CD8-positive, alpha-beta memory T cell (primary cell): ENCODE measurements around the gene SORCS2. TPM values are rescaled to one million over a fixed set of nuclear protein-coding genes. Genes with fewer than 3 reads are reported as not detected.

ENCODE experiments used
- CTCF ChIA-PET: fragments of 350-600 bp; sonication (Branson Sonifier 250); formaldehyde crosslinking; loops from one replicate; lab custom pipeline; 2021; ENCODE audit warnings: antibody characterized with exemption; lab: Charles Lee
- POLR2A ChIA-PET: fragments of 350-600 bp; sonication (Branson Sonifier 250); formaldehyde crosslinking; loops from one replicate; lab custom pipeline; 2021; ENCODE audit warnings: antibody characterized with exemption; lab: Charles Lee
- DNase-seq, 5 donors: peaks; one replicate each; pipeline versions ENCODE4 v3.0.0 to v3.0.0-alpha.2; 2020 to 2022; ENCODE audit warnings: mixed read lengths in 1 of 5
- H3K27ac ChIP-seq: one replicate; pipeline ENCODE4 v1.7.0; 2013; ENCODE audit warnings: low read depth, mild to moderate bottlenecking, low read length, moderate library complexity
- H3K27me3 ChIP-seq: 2 replicates; pipeline ENCODE4 v1.7.0; 2013; ENCODE audit warnings: low read length, mild to moderate bottlenecking; ENCODE audit not compliant: insufficient read depth, poor library complexity, severe bottlenecking
- H3K36me3 ChIP-seq: 2 replicates; pipeline ENCODE4 v1.7.0; 2013; ENCODE audit warnings: mild to moderate bottlenecking, low read length, moderate library complexity; ENCODE audit not compliant: insufficient read depth
- H3K4me1 ChIP-seq: 2 replicates; pipeline ENCODE4 v1.7.0; 2013; ENCODE audit warnings: mild to moderate bottlenecking, low read length, moderate library complexity; ENCODE audit not compliant: insufficient read depth
- H3K4me3 ChIP-seq: 2 replicates; pipeline ENCODE4 v1.7.0; 2013; ENCODE audit warnings: mild to moderate bottlenecking, low read length
- H3K9me3 ChIP-seq: 2 replicates; pipeline ENCODE4 v1.7.0; 2013; ENCODE audit warnings: mild to moderate bottlenecking, low read length
- H3K27ac Mint-ChIP-seq, 8 donors: one replicate each; pipeline ENCODE4 v1.8.0; 2020 to 2021; ENCODE audit warnings: mixed read lengths in 8 of 8, mild to moderate bottlenecking in 6 of 8, inconsistent platforms in 3 of 8, moderate library complexity in 3 of 8
- H3K27me3 Mint-ChIP-seq, 2 donors: one replicate each; pipeline ENCODE4 v1.8.0; 2020 to 2021; ENCODE audit warnings: mixed read lengths in 2 of 2, mild to moderate bottlenecking in 1 of 2, moderate library complexity in 1 of 2
- H3K36me3 Mint-ChIP-seq, 3 donors: one replicate each; pipeline ENCODE4 v1.8.0; 2020 to 2021; ENCODE audit warnings: mixed read lengths in 3 of 3, inconsistent platforms in 1 of 3, mild to moderate bottlenecking in 1 of 3
- H3K4me1 Mint-ChIP-seq, 3 donors: one replicate each; pipeline ENCODE4 v1.8.0; 2020 to 2021; ENCODE audit warnings: mixed read lengths in 3 of 3, inconsistent platforms in 1 of 3, mild to moderate bottlenecking in 1 of 3
- H3K4me3 Mint-ChIP-seq, 7 donors: one replicate each; pipeline ENCODE4 v1.8.0; 2020 to 2021; ENCODE audit warnings: mixed read lengths in 7 of 7, mild to moderate bottlenecking in 6 of 7, moderate library complexity in 4 of 7, inconsistent platforms in 2 of 7
- H3K9me3 Mint-ChIP-seq, 5 donors: one replicate each; pipeline ENCODE4 v1.8.0; 2020 to 2022; ENCODE audit warnings: mixed read lengths in 5 of 5, mild to moderate bottlenecking in 3 of 5, moderate library complexity in 2 of 5, inconsistent platforms in 1 of 5
- polyA plus RNA-seq: library from polyadenylated mRNA; unstranded; fragments of 300-500 nt; fragmentation: Illumina TruSeq; gene quantifications from one replicate; pipeline ENCODE4 v1.2.3, GENCODE V29; 2021
- total RNA-seq, 2 experiments: library from RNA; stranded (reverse); gene quantifications; one replicate each; pipeline ENCODE4 v1.2.3, GENCODE V29; 2021

SORCS2 gene
- total and polyA plus RNA-seq, 3 experiments from 2014 or later = not detected

DNA sequence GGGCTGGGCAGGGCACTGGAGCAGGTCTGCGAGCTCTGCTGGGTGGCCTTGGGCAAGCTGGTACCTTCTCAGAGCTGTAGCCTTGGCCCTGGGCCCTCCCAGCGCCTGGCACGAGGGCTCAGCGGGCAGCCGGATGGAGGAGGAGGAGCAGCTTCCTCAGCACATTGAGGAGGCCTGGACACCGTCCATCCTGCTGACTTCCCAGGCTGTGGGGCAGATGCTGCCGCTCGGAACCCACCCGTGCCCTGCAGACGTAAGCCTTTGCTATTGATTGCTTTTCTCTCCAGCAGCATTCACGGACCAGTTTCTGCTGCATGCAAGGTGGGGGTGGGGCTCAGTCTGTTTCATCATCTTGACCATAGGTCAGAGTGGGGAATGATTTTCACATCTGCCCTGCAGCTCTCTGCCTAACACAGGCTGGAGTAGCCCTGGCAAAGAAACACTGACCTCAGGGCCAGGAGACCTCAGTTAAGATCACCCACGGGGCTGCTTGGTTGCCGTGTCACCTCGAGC lies 323.1 kb downstream of the SORCS2 start:
- DNase-seq = no peak
- Histone ChIP-seq H3K27me3 (no peaks in the 10 kb centered on the region), H3K4me1 (no peaks in the 10 kb centered on the region), H3K4me3 (no peak overlapping the region), H3K36me3 (no peaks in the 10 kb centered on the region), H3K9me3 (no peaks in the 10 kb centered on the region), H3K27ac (no peak overlapping the region)
- no peak overlapping the region for H3K4me3 Mint-ChIP-seq
- ChIA-PET CTCF (no interaction called here), POLR2A (no interaction called here)
- H3K27ac Mint-ChIP-seq = no peak overlapping the region
- no peaks in the 10 kb centered on the region for H3K36me3 Mint-ChIP-seq
- no peaks in the 10 kb centered on the region for H3K9me3 Mint-ChIP-seq
- H3K4me1 Mint-ChIP-seq = no peaks in the 10 kb centered on the region
- H3K27me3 Mint-ChIP-seq = peaks cover 10 to 14% of the 10 kb centered on the region in 2 donors

DNA sequence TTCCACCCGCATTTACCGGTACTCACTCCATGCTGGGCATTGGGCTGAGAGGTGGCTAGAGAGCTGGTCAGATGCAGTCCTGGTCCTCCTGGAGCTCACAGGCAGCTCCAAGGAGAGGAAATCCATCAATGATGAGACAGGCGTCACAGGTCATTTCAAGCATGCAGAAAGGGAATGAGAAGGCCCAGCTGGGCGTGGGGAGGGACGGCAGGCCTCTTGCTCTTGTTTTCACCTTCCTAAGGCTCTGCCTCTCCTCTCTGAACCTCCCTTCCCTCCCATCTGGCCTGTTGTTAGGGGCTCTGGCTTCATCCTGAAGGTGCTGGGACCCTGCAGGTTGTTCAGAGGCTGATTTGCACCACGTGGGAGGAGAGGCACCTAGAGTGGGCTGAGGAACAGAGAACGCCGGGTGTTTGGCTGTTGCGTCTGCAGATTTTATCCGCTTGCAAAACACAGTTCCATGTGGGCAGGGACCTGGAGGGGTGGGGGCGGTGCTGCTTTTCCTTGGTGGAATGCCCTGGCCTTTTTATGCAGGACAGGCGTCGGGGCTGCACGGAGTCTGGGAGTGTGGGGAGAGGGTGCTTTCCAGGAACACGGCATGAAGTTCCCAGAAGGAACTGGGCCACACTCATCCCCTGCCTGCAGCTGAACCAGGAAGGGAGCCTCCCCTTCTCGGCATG lies 323.9 kb downstream of the SORCS2 start:
- DNase-seq = no peak
- H3K27ac Mint-ChIP-seq = peak overlapping the region in 1 of 8 donors; percentile 61
- no peak overlapping the region for H3K4me3 Mint-ChIP-seq
- Histone ChIP-seq H3K27ac (no peak overlapping the region), H3K9me3 (no peaks in the 10 kb centered on the region), H3K4me3 (no peak overlapping the region), H3K4me1 (no peaks in the 10 kb centered on the region), H3K27me3 (peaks cover 3% of the 10 kb centered on the region), H3K36me3 (no peaks in the 10 kb centered on the region)
- no peaks in the 10 kb centered on the region for H3K4me1 Mint-ChIP-seq
- peaks cover 10 to 14% of the 10 kb centered on the region in 2 donors for H3K27me3 Mint-ChIP-seq
- no peaks in the 10 kb centered on the region for H3K9me3 Mint-ChIP-seq
- POLR2A ChIA-PET = no interaction called here
- no peaks in the 10 kb centered on the region for H3K36me3 Mint-ChIP-seq
- CTCF ChIA-PET = no interaction called here

DNA sequence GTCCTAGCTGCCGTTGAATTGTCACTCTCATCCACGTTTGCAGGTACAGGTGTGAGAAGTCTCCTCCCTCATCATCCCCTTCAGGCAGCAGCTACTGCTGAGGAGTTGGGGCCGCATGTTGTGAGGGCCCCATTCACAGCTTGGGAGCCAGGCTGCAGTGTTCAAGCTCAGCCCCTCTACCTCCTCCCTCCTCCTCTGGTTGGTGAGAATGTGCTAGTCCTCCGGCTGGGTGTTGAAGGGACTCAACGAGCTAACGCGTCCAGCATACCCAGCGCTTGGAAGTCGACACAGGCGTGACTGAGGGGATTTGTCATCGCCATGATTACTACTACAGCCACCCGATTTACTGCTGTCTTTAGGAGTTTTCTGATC lies 324.4 kb downstream of the SORCS2 start:
- H3K4me3 Mint-ChIP-seq = no peak overlapping the region
- Histone ChIP-seq H3K9me3 (no peaks in the 10 kb centered on the region), H3K4me3 (no peak overlapping the region), H3K27ac (no peak overlapping the region), H3K36me3 (no peaks in the 10 kb centered on the region), H3K4me1 (no peaks in the 10 kb centered on the region), H3K27me3 (peaks cover 3% of the 10 kb centered on the region)
- H3K27ac Mint-ChIP-seq = peak overlapping the region in 1 of 8 donors; percentile 47
- H3K36me3 Mint-ChIP-seq = no peaks in the 10 kb centered on the region
- no peak for DNase-seq
- ChIA-PET POLR2A (no interaction called here), CTCF (no interaction called here)
- peaks cover 13 to 17% of the 10 kb centered on the region in 2 donors for H3K27me3 Mint-ChIP-seq
- no peaks in the 10 kb centered on the region for H3K9me3 Mint-ChIP-seq
- no peaks in the 10 kb centered on the region for H3K4me1 Mint-ChIP-seq

DNA sequence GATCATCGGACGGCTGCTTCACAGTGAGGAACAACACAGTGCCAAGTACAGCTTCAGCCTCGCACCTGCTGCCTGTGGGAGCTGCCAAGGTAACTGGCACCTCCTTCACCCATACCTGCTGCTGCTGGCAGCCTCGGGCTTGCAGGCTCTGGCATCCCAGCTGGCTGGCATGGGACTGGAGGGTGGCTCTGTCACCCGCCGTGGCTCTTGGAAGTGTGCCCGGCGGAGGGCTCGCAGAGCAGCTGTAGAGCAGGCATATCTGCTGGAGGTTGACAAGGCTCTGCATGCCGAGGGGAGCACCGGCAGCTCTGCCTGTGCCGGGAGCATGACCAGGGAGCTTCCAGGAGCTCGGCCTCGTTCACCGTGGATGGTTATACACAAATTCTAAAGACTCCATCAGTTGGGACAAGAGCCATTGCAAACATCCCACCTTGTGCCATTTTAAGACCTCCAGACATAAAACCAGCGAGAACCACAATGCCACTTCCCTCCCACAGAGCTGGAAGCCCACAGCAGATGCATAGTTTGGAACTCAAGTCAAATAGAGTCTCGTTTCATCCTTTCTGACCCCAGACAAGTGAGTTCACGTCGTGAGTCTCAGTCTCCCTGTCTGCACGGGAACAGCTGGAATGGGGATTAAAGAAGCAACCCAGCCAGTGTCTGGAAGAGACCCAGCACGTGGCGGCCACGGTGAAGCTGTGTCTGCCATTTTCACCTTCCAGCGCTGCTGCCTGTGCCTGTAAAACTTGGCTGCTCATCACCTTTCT lies 326.7 kb downstream of the SORCS2 start:
- H3K27ac Mint-ChIP-seq = no peak overlapping the region
- H3K4me3 ChIP-seq = no peak overlapping the region
- no peaks in the 10 kb centered on the region for H3K36me3 ChIP-seq
- POLR2A ChIA-PET = no interaction called here
- H3K27me3 Mint-ChIP-seq = peaks cover 12 to 28% of the 10 kb centered on the region in 2 donors
- peaks cover 3% of the 10 kb centered on the region for H3K27me3 ChIP-seq
- no peaks in the 10 kb centered on the region for H3K9me3 Mint-ChIP-seq
- H3K9me3 ChIP-seq = no peaks in the 10 kb centered on the region
- H3K36me3 Mint-ChIP-seq = no peaks in the 10 kb centered on the region
- H3K4me3 Mint-ChIP-seq = no peak overlapping the region
- CTCF ChIA-PET = no interaction called here
- H3K4me1 Mint-ChIP-seq = peaks cover 2 to 5% (median 4%) of the 10 kb centered on the region in 3 donors
- no peak overlapping the region for H3K27ac ChIP-seq
- H3K4me1 ChIP-seq = peaks cover 6% of the 10 kb centered on the region
- DNase-seq = no peak

DNA sequence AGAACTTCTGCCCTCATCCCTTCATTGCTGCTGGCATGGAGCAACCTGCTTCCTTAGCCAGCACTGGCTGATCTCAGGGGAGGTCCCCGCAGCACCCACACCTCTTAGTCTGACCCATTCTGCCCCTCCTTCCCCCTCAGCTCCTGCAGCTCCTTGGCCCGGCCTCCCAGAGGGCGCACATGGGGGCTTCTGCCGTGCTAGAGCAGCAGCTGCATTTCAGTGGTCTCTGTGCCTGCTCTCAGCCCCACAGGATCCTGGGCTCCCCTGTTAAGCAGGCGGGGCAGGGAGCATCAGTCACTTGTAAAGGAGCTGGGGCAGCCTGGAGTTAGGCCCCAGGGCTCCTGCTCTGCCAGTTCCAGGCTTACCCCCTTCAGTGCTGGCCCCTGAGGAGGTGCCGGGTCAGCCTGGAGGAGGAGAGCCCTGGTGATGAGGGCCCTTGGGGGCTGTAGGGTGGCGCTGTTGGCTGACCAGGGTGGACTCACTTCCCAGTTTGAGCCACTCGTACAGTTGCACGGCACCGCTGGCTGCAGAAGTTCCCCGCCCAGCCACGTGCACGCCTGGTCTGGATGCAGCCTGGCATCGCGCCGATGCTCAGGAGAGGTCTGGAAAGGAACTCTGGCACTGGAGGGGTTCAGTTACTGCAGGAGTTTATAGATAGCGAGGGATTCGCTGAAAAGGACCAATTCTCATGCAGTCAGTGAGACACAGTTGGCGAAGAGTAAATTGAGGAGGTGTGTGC lies 327.5 kb downstream of the SORCS2 start:
- Histone ChIP-seq H3K4me1 (peaks cover 9% of the 10 kb centered on the region), H3K27ac (no peak overlapping the region), H3K36me3 (no peaks in the 10 kb centered on the region), H3K27me3 (peaks cover 3% of the 10 kb centered on the region), H3K9me3 (no peaks in the 10 kb centered on the region), H3K4me3 (no peak overlapping the region)
- Mint-ChIP-seq H3K4me3 (peak overlapping the region in 1 of 7 donors; percentile 61), H3K36me3 (no peaks in the 10 kb centered on the region), H3K4me1 (peaks cover 9 to 12% (median 11%) of the 10 kb centered on the region in 3 donors), H3K27me3 (peaks cover 10 to 30% of the 10 kb centered on the region in 2 donors), H3K9me3 (no peaks in the 10 kb centered on the region), H3K27ac (peak overlapping the region in 1 of 8 donors; percentile 19)
- ChIA-PET POLR2A (no interaction called here), CTCF (no interaction called here)
- DNase-seq = no peak

DNA sequence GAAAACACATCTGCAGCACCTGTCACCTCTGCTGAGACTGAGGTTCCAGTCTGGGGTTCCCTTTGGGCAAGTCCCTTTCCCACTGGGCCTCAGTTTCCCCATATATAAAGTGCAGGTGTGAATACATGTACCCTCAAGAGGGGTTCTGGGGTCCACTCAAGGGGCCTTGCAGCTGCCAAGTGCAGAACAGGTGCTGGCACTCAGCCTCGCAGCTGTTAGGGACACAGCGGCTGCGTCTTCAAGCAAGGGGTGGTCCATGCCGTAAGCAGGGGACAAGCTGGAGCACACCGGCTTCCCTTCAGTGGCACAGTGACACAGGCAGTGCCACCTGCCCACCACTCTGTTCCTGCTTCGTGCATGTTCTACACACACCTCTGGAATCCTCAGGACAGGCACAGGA lies 329.3 kb downstream of the SORCS2 start:
- DNase-seq = no peak
- ChIA-PET CTCF (no interaction called here), POLR2A (no interaction called here)
- H3K36me3 ChIP-seq = no peaks in the 10 kb centered on the region
- H3K4me3 Mint-ChIP-seq = peak overlapping the region in 2 of 7 donors; percentile 61 to 62
- peak overlapping the region in 1 of 8 donors; percentile 6 for H3K27ac Mint-ChIP-seq
- H3K4me1 ChIP-seq = peaks cover 9% of the 10 kb centered on the region
- no peaks in the 10 kb centered on the region for H3K9me3 ChIP-seq
- H3K36me3 Mint-ChIP-seq = no peaks in the 10 kb centered on the region
- peaks cover 0 to 3% (median 0%) of the 10 kb centered on the region in 5 donors for H3K9me3 Mint-ChIP-seq
- peaks cover 10 to 46% of the 10 kb centered on the region in 2 donors for H3K27me3 Mint-ChIP-seq
- H3K4me3 ChIP-seq = no peak overlapping the region
- no peak overlapping the region for H3K27ac ChIP-seq
- H3K4me1 Mint-ChIP-seq = peaks cover 9 to 16% (median 15%) of the 10 kb centered on the region in 3 donors
- peaks cover 3% of the 10 kb centered on the region for H3K27me3 ChIP-seq

DNA sequence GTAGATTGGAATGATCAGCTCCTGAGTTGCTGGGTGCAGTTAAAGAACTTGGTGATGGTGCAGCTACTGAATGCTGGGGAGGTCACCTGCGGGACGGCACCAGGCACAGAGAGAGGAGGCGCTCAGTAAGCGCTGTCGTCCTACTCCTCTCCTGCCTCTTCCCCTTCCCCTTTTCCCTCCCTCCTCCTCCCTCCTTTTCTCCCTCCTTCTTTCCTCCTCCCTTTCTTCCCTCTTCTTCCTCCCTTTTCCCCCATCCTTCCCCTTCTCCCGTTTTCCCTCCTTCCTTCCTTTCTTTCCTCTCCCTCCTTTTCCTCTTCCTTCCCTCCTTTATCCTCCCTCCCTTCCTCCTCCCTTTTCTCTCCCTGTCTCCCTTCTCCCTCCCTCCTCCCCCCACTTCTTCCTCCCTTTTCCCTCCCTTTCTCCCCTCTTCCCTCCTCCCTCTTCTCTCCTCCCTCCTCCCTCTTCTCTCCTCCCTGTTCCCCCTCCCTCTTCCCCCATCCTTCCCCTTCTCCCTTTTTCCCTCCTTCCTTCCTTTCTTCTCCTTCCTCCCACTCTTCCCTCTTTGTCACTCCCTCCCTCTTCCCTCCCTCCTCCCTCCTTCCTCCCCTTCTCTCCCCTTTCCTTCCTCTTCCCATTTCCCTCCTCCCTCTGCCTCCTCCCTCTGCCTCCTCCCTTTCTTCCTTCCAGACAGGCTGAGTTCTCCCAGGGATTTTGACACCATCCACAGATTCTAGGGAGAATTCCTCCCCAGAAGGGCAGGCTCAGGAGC lies 330.3 kb downstream of the SORCS2 start:
- peaks cover 9% of the 10 kb centered on the region for H3K4me1 ChIP-seq
- ChIA-PET POLR2A (no interaction called here), CTCF (no interaction called here)
- Mint-ChIP-seq H3K36me3 (no peaks in the 10 kb centered on the region), H3K4me1 (peaks cover 9 to 16% (median 15%) of the 10 kb centered on the region in 3 donors), H3K27ac (peak overlapping the region in 1 of 8 donors; percentile 12), H3K27me3 (peaks cover 10 to 45% of the 10 kb centered on the region in 2 donors), H3K9me3 (peaks cover 0 to 3% (median 0%) of the 10 kb centered on the region in 5 donors), H3K4me3 (peak overlapping the region in 2 of 7 donors; percentile 26 to 77)
- H3K27ac ChIP-seq = no peak overlapping the region
- DNase-seq = no peak
- no peaks in the 10 kb centered on the region for H3K36me3 ChIP-seq
- H3K27me3 ChIP-seq = peaks cover 3% of the 10 kb centered on the region
- H3K9me3 ChIP-seq = no peaks in the 10 kb centered on the region
- no peak overlapping the region for H3K4me3 ChIP-seq
